Breast epithelium (tissue), 3 donors: Measurements from ENCODE around the gene DIS3L2.

Experiments used
- POLR2A ChIP-seq: fragments of 450-650 bp; IDR thresholded peaks from one replicate; pipeline ENCODE4 v1.6.1; 2016; ENCODE audit warnings: antibody characterized with exemption, mild to moderate bottlenecking, moderate library complexity
- POLR2AphosphoS5 ChIP-seq, 3 donors: sonication (generic); formaldehyde crosslinking; IDR thresholded peaks; one replicate each; pipeline ENCODE4 v1.6.1; 2017; ENCODE audit warnings: antibody characterized with exemption in 3 of 3
- TF ChIP-seq, protein P1 (sequence below), 3 donors: fragments of 450-650 bp; IDR thresholded peaks; one replicate each; pipeline ENCODE4 v1.5.1; 2016 to 2017; ENCODE audit warnings: antibody characterized with exemption in 3 of 3, mild to moderate bottlenecking in 3 of 3, moderate library complexity in 3 of 3

DNA sequence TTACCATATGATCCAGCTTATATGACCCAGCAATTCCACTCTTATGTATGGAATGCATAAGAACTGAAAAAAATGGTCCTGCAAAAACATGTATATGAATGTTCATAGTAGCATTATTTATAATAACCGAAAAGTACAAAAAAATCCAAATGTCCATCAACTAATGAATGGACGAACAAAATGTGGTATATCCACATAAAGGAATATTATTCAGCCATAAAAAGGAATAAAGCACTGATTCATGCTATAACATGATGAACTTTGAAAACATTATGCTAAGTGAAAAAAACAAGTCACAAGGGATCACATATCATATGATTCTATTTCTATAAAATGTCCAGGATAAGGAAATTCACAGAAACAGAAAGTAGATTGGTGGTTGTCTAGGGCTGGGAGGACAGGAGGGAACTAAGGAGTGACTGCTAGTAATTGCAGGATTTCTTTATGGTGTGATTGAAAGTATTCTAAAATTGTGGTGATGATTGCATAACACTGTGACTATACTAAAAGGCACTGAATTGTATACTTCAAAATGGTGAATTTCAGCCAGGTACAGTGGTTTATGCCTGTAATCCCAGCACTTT, 10.0 kb upstream of the DIS3L2 start:
- TF ChIP-seq, protein P1, sequence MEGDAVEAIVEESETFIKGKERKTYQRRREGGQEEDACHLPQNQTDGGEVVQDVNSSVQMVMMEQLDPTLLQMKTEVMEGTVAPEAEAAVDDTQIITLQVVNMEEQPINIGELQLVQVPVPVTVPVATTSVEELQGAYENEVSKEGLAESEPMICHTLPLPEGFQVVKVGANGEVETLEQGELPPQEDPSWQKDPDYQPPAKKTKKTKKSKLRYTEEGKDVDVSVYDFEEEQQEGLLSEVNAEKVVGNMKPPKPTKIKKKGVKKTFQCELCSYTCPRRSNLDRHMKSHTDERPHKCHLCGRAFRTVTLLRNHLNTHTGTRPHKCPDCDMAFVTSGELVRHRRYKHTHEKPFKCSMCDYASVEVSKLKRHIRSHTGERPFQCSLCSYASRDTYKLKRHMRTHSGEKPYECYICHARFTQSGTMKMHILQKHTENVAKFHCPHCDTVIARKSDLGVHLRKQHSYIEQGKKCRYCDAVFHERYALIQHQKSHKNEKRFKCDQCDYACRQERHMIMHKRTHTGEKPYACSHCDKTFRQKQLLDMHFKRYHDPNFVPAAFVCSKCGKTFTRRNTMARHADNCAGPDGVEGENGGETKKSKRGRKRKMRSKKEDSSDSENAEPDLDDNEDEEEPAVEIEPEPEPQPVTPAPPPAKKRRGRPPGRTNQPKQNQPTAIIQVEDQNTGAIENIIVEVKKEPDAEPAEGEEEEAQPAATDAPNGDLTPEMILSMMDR (IDR thresholded peaks at IDR 0.05): no peak
- TF ChIP-seq POLR2A (no peak), POLR2AphosphoS5 (IDR thresholded peaks at IDR 0.05) (no peak)
